Caco-2 (cell line): ENCODE results near the gene FOS. TPM values are rescaled to one million over a fixed set of nuclear protein-coding genes. Genes with fewer than 3 reads are reported as not detected.

Experiments used
- BruUV-seq: library from RNA; stranded (reverse); fragments of 400-500 nt; replicated peaks from 2 replicates; lab custom pipeline; 2021; lab: Mats Ljungman, UMichigan
- CTCF ChIA-PET: fragments of 300-600 bp; sonication (Branson Sonifier 250); formaldehyde crosslinking; loops from one replicate; lab custom pipeline; 2022; ENCODE audit warnings: antibody characterized with exemption; lab: Charles Lee
- POLR2A ChIA-PET: fragments of 300-600 bp; sonication (Branson Sonifier 250); formaldehyde crosslinking; loops from one replicate; lab custom pipeline; 2022; ENCODE audit warnings: antibody characterized with exemption; lab: Charles Lee
- DNase-seq, 2 experiments: peaks; one replicate each; pipeline versions ENCODE4 v3.0.0 to v3.0.0-alpha.2; 2020 to 2022
- H3K27me3 ChIP-seq: replicated peaks from 2 replicates; pipeline ENCODE4 v1.6.0; 2011; ENCODE audit warnings: low read length; ENCODE audit not compliant: control insufficient read depth, insufficient read depth
- H3K36me3 ChIP-seq: 2 replicates; pipeline ENCODE4 v1.5.1; 2011; ENCODE audit warnings: low read length; ENCODE audit not compliant: control insufficient read depth, insufficient read depth
- H3K4me1 ChIP-seq: fragments of 250-450 bp; sonication (Bioruptor Pico); 2 replicates; pipeline ENCODE4 v1.5.1; 2020; ENCODE audit warnings: mild to moderate bottlenecking
- H3K4me3 ChIP-seq: 2 replicates; pipeline ENCODE4 v1.5.1; 2011; ENCODE audit warnings: low read depth, mild to moderate bottlenecking, control low read depth, low read length
- H3K9me3 ChIP-seq: fragments of 250-450 bp; sonication (Bioruptor Pico); 2 replicates; pipeline ENCODE4 v1.5.1; 2020; ENCODE audit warnings: mild to moderate bottlenecking, moderate library complexity
- H3K27ac Mint-ChIP-seq: one replicate; pipeline ENCODE4 v1.8.0; 2022; ENCODE audit warnings: mixed read lengths; ENCODE audit not compliant: unreplicated experiment
- H3K27me3 Mint-ChIP-seq: one replicate; pipeline ENCODE4 v1.8.0; 2022; ENCODE audit warnings: mixed read lengths; ENCODE audit not compliant: insufficient read depth, unreplicated experiment
- H3K36me3 Mint-ChIP-seq: one replicate; pipeline ENCODE4 v1.8.0; 2022; ENCODE audit warnings: mild to moderate bottlenecking, mixed read lengths; ENCODE audit not compliant: insufficient read depth, unreplicated experiment
- H3K4me1 Mint-ChIP-seq: one replicate; pipeline ENCODE4 v1.8.0; 2022; ENCODE audit warnings: low read depth, mixed read lengths; ENCODE audit not compliant: unreplicated experiment
- H3K4me3 Mint-ChIP-seq: one replicate; pipeline ENCODE4 v1.8.0; 2022; ENCODE audit warnings: mild to moderate bottlenecking, moderate library complexity, mixed read lengths; ENCODE audit not compliant: unreplicated experiment
- H3K9me3 Mint-ChIP-seq: one replicate; pipeline ENCODE4 v1.8.0; 2022; ENCODE audit warnings: mixed read lengths; ENCODE audit not compliant: unreplicated experiment
- intact Hi-C: fragments of 100-400 bp; cut with micrococcal nuclease; formaldehyde crosslinking; loops from one replicate; pipeline ENCODE4 v1.10.0; 2022; ENCODE audit not compliant: unreplicated experiment
- total RNA-seq: library from RNA; stranded (reverse); gene quantifications from 2 replicates; pipeline ENCODE4 v1.2.3, GENCODE V29; 2022
- TF ChIP-seq, protein P1 (sequence below), 2 experiments: fragments of 200-600 bp in 1 of 2; IDR thresholded peaks; 1 replicate in 1 of 2; 2 replicates in 1 of 2; pipeline versions ENCODE4 v1.5.1 to v1.8.0; 2011 to 2022; ENCODE audit warnings: antibody characterized with exemption in 1 of 2, control low read depth in 1 of 2, inconsistent platforms in 1 of 2, low read depth in 1 of 2, low read length in 1 of 2, mild to moderate bottlenecking in 1 of 2, moderate library complexity in 1 of 2; ENCODE audit not compliant: insufficient read depth in 1 of 2, severe bottlenecking in 1 of 2, unreplicated experiment in 1 of 2

The FOS gene
- total RNA-seq, 1 experiment from 2014 or later = 73.7 TPM

- POLR2A ChIA-PET = no interaction called here
- Mint-ChIP-seq H3K4me1 (peaks cover 15% of the 10 kb centered on the region), H3K27me3 (no peaks in the 10 kb centered on the region), H3K4me3 (no peak overlapping the region), H3K9me3 (no peaks in the 10 kb centered on the region), H3K36me3 (no peaks in the 10 kb centered on the region), H3K27ac (no peak overlapping the region)
- BruUV-seq = no TSS peak
- Histone ChIP-seq H3K9me3 (no peaks in the 10 kb centered on the region), H3K4me1 (peaks cover 7% of the 10 kb centered on the region), H3K4me3 (no peak overlapping the region), H3K36me3 (no peaks in the 10 kb centered on the region), H3K27me3 (no peaks in the 10 kb centered on the region)
- intact Hi-C loops = no loop called here
- TF ChIP-seq, protein P1, sequence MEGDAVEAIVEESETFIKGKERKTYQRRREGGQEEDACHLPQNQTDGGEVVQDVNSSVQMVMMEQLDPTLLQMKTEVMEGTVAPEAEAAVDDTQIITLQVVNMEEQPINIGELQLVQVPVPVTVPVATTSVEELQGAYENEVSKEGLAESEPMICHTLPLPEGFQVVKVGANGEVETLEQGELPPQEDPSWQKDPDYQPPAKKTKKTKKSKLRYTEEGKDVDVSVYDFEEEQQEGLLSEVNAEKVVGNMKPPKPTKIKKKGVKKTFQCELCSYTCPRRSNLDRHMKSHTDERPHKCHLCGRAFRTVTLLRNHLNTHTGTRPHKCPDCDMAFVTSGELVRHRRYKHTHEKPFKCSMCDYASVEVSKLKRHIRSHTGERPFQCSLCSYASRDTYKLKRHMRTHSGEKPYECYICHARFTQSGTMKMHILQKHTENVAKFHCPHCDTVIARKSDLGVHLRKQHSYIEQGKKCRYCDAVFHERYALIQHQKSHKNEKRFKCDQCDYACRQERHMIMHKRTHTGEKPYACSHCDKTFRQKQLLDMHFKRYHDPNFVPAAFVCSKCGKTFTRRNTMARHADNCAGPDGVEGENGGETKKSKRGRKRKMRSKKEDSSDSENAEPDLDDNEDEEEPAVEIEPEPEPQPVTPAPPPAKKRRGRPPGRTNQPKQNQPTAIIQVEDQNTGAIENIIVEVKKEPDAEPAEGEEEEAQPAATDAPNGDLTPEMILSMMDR (IDR thresholded peaks at IDR 0.05; ENCODE audit: insufficient read depth in 1 of 2, low read depth in 1 of 2, low read length in 1 of 2, severe bottlenecking in 1 of 2, unreplicated experiment in 1 of 2) = no peak
- CTCF ChIA-PET = no interaction called here
- no peak for DNase-seq
These were observed 44.1 kb downstream of the FOS start for GRCh38 chr14:75322746-75323145.

DNA sequence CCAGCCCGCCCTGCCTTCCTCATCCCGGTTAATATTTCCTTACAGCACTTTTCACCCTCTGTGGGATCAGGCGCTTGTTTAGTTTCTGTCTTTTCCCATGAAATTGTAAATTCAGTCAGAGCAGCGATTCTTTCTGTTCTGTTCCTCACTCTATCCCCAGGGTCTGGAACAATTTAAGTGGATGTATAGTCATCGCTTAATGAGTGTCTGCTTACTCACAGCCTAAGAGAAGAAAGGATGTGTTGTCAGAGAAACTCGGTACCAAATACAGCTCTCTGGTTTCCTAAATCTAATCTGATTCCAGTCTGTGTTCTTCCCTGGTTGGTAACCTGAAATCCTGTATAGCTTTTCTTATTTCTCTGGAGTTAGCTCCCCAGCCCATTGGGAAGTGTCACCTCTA lies 44.9 kb downstream of the FOS start:
- POLR2A ChIA-PET = no interaction called here
- intact Hi-C loops = no loop called here
- CTCF ChIA-PET = no interaction called here

DNA sequence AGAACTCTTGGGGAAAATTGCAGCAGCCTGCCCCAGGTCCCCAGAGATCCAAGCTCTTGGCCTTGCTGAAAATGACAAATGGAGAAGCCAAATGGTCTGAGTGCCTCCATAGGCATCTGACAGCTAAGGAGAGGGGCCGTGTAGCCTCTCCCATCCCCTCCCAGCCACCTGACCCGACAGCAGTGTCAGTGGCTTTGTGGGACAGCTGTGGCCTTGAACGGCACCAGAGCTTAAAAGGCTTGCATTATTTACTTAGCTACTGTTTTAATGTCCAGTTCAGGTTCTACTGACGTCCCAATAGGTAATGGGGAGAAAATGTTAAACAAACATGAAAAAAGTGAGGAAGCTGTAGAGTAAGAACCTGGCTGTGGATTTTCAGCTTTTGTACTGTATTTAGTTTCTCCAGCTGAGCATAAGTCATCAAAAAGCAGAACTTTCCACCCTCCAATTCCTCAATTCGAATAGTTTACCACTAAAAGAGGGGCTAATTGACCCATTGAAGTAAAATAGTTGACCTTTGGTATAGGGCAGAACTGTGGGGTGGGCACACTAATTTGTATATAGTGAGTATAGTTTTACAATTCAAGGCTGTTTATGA lies 50.0 kb downstream of the FOS start:
- no peaks in the 10 kb centered on the region for H3K27me3 ChIP-seq
- Mint-ChIP-seq H3K4me3 (no peak overlapping the region), H3K27ac (no peak overlapping the region), H3K9me3 (no peaks in the 10 kb centered on the region), H3K36me3 (no peaks in the 10 kb centered on the region), H3K27me3 (no peaks in the 10 kb centered on the region), H3K4me1 (peaks cover 6% of the 10 kb centered on the region)
- no peaks in the 10 kb centered on the region for H3K36me3 ChIP-seq
- BruUV-seq = no TSS peak
- TF ChIP-seq, protein P1 (IDR thresholded peaks at IDR 0.05; ENCODE audit: insufficient read depth in 1 of 2, low read depth in 1 of 2, low read length in 1 of 2, severe bottlenecking in 1 of 2, unreplicated experiment in 1 of 2) = no peak
- ChIA-PET CTCF (no interaction called here), POLR2A (interaction anchor here (0.6 kb wide), 1 partner anchor 146 kb away, joined by 6 read pairs; no protein-coding TSS in a partner anchor)
- DNase-seq = no peak
- no peaks in the 10 kb centered on the region for H3K9me3 ChIP-seq
- no peaks in the 10 kb centered on the region for H3K4me1 ChIP-seq
- intact Hi-C loops = no loop called here
- no peak overlapping the region for H3K4me3 ChIP-seq

More for the DNA sequence above, 44.9 kb downstream of the FOS start:
- TF ChIP-seq, protein P1 (IDR thresholded peaks at IDR 0.05; ENCODE audit: insufficient read depth in 1 of 2, low read depth in 1 of 2, low read length in 1 of 2, severe bottlenecking in 1 of 2, unreplicated experiment in 1 of 2) = no peak
- Histone ChIP-seq H3K36me3 (no peaks in the 10 kb centered on the region), H3K4me3 (no peak overlapping the region), H3K27me3 (no peaks in the 10 kb centered on the region), H3K9me3 (no peaks in the 10 kb centered on the region), H3K4me1 (peaks cover 1% of the 10 kb centered on the region)
- H3K27me3 Mint-ChIP-seq = no peaks in the 10 kb centered on the region
- no peak overlapping the region for H3K4me3 Mint-ChIP-seq
- no TSS peak for BruUV-seq
- no peaks in the 10 kb centered on the region for H3K9me3 Mint-ChIP-seq
- H3K36me3 Mint-ChIP-seq = no peaks in the 10 kb centered on the region
- DNase-seq = no peak
- peaks cover 15% of the 10 kb centered on the region for H3K4me1 Mint-ChIP-seq
- H3K27ac Mint-ChIP-seq = no peak overlapping the region
